HG02870 (cell line): Measurements from ENCODE around the gene SFT2D1.

Experiments used
- ATAC-seq: cut with Tn5 transposase; IDR thresholded peaks from one replicate; pipeline ENCODE4 v1.9.1; 2021; ENCODE audit warnings: mild to moderate bottlenecking, moderate library complexity; ENCODE audit not compliant: unreplicated experiment

SFT2D1 gene

GRCh38 chr6:166308769-166309589 lies 33.4 kb downstream of the SFT2D1 start:
- no peak for ATAC-seq

- ATAC-seq: peak; percentile 34
Observed at GRCh38 chr6:166308033-166308768, 34.1 kb downstream of the SFT2D1 start, which contains the start of gene PRR18. PRR18 (minus strand) TSS chr6:166308392; CDS start chr6:166308142, 250 bp downstream.

GRCh38 chr6:166307082-166308032 lies 35.0 kb downstream of the SFT2D1 start:
- peak; percentile 23 for ATAC-seq

- ATAC-seq: no peak
Observed at GRCh38 chr6:166306378-166307081, 35.8 kb downstream of the SFT2D1 start.

- no peak for ATAC-seq
Observed at GRCh38 chr6:166305562-166306117, 36.7 kb downstream of the SFT2D1 start.

GRCh38 chr6:166304106-166304505 lies 38.2 kb downstream of the SFT2D1 start:
- no peak for ATAC-seq

- ATAC-seq: no peak
Observed at GRCh38 chr6:166301611-166302529, 40.5 kb downstream of the SFT2D1 start.

- no peak for ATAC-seq
Observed at GRCh38 chr6:166300357-166300987, 41.9 kb downstream of the SFT2D1 start.

GRCh38 chr6:166297606-166298005 lies 44.7 kb downstream of the SFT2D1 start:
- no peak for ATAC-seq

- ATAC-seq: no peak
Observed at GRCh38 chr6:166296035-166296883, 46.1 kb downstream of the SFT2D1 start.

GRCh38 chr6:166293731-166294584 lies 48.4 kb downstream of the SFT2D1 start:
- ATAC-seq: no peak

- no peak for ATAC-seq
Observed at GRCh38 chr6:166289207-166290060, 52.9 kb downstream of the SFT2D1 start.

- ATAC-seq: peak; percentile 91
Observed at GRCh38 chr6:166286839-166287271, 55.5 kb downstream of the SFT2D1 start.

GRCh38 chr6:166285233-166285632 lies 57.1 kb downstream of the SFT2D1 start:
- ATAC-seq: no peak

- ATAC-seq: no peak
Observed at GRCh38 chr6:166284640-166285039, 57.7 kb downstream of the SFT2D1 start.
